H1 (cell line): ENCODE measurements around the gene NDUFB8. TPM values are rescaled to one million over a fixed set of nuclear protein-coding genes. Genes with fewer than 3 reads are reported as not detected.

Source experiments
- BACH1 ChIP-seq: IDR thresholded peaks from 2 replicates; pipeline ENCODE4 v1.6.1; 2012; ENCODE audit warnings: low read length, improper control_type of control experiment
- CBX8 ChIP-seq: fragments of 300-800, 300-1000 bp; sonication (generic); IDR thresholded peaks from 2 replicates; pipeline ENCODE4 v1.7.1; 2016; ENCODE audit warnings: low read depth, low read length, borderline replicate concordance
- CEBPB ChIP-seq: IDR thresholded peaks from 2 replicates; pipeline ENCODE4 v1.6.1; 2012; ENCODE audit warnings: low read depth, low read length
- EGR1 ChIP-seq: IDR thresholded peaks from 2 replicates; pipeline ENCODE4 v1.6.1; 2011; ENCODE audit warnings: low read depth, low read length, borderline replicate concordance
- KDM1A ChIP-seq: fragments of 200-600, 300-600 bp; sonication (generic); IDR thresholded peaks from 2 replicates; pipeline ENCODE4 v1.7.1; 2016; ENCODE audit warnings: mild to moderate bottlenecking, low read length, borderline replicate concordance
- RAD21 ChIP-seq, 2 experiments: IDR thresholded peaks in 1 of 2; conservative IDR thresholded peaks in 1 of 2; 2 replicates each; pipeline ENCODE4 v1.6.1; 2011; ENCODE audit warnings: low read depth in 2 of 2, low read length in 2 of 2, improper control_type of control experiment in 1 of 2, inconsistent platforms in 1 of 2, mild to moderate bottlenecking in 1 of 2, moderate library complexity in 1 of 2
- SP2 ChIP-seq: IDR thresholded peaks from 2 replicates; pipeline ENCODE4 v1.6.1; 2012; ENCODE audit warnings: mild to moderate bottlenecking, low read length, inconsistent platforms
- polyA plus RNA-seq, 7 experiments: library from polyadenylated mRNA; depleted of rRNA in 3 of 7; stranded (reverse) in 5 of 7; unstranded in 2 of 7; fragments of >200 nt in 5 of 7; fragments of 200-250 nt in 2 of 7; gene quantifications; 1 replicate in 5 of 7; 2 replicates in 1 of 7; 4 replicates in 1 of 7; pipeline versions ENCODE4 v1.2.1 to v1.2.3, GENCODE V29; 2011 to 2013; ENCODE audit warnings: missing spikeins in 2 of 7, mixed read lengths in 2 of 7
- total RNA-seq: library from RNA; stranded (reverse); fragmentation: NEBNext Ultra II Directional; extraction: Animal tissue kit (Norgen Biotek cat#: 25700); gene quantifications from 2 replicates; pipeline ENCODE4 v1.2.1, GENCODE V29; 2021

The NDUFB8 gene
- total and polyA plus RNA-seq, 2 of the 8 experiments (the other 6 are each of a cell fraction or from before 2014, with no cell fraction given): 175 to 455 TPM

- no peak for TF ChIP-seq RAD21 (IDR thresholded peaks at IDR 0.05 in 1 of 2, conservative IDR thresholded peaks at IDR 0.05 in 1 of 2; ENCODE audit: low read depth in 2 of 2, low read length in 2 of 2)
- TF ChIP-seq EGR1: no peak
- no peak for TF ChIP-seq SP2
- TF ChIP-seq KDM1A: no peak
- TF ChIP-seq CEBPB: no peak
- TF ChIP-seq CBX8: no peak
- TF ChIP-seq BACH1: no peak
Observed at GRCh38 chr10:100480002-100480401, 49.7 kb downstream of the NDUFB8 start (continued).
